Endothelial cell of umbilical vein (primary cell): ENCODE results near the gene STX8. TPM values are rescaled to one million over a fixed set of nuclear protein-coding genes. Genes with fewer than 3 reads are reported as not detected.

Experiments
- BruUV-seq: library from RNA; stranded (reverse); fragments of 400-500 nt; replicated peaks from 2 replicates; lab custom pipeline; 2021; lab: Mats Ljungman, UMichigan
- CTCF ChIA-PET: fragments of 300-600, 350-600 bp; sonication (Branson Sonifier 250); formaldehyde crosslinking; loops from one replicate; lab custom pipeline; 2021; ENCODE audit warnings: antibody characterized with exemption, inconsistent platforms; lab: Charles Lee
- POLR2A ChIA-PET: fragments of 300-600, 350-600 bp; sonication (Branson Sonifier 250); formaldehyde crosslinking; loops from one replicate; lab custom pipeline; 2021; ENCODE audit warnings: antibody characterized with exemption, inconsistent platforms; lab: Charles Lee
- DNase-seq: peaks from one replicate; pipeline ENCODE4 v3.0.0-alpha.2; 2011; ENCODE audit warnings: low read depth, low spot score
- FAIRE-seq: peaks from 2 replicates; lab custom pipeline; 2011; peaks lifted over from hg19 to GRCh38; lab: Jason Lieb, UNC
- H2AFZ ChIP-seq: 2 replicates; pipeline ENCODE4 v1.6.0; 2012; ENCODE audit warnings: low read depth, low read length, control low read depth, inconsistent platforms
- H3K27ac ChIP-seq: 2 replicates; pipeline ENCODE4 v1.5.1; 2011; ENCODE audit warnings: low read depth, mild to moderate bottlenecking, control low read depth, low read length, moderate library complexity; ENCODE audit not compliant: insufficient read depth
- H3K27me3 ChIP-seq, 2 experiments: 2 replicates each; pipeline versions ENCODE4 v1.6.0 to v1.6.1; 2011; ENCODE audit warnings: low read length in 2 of 2, mixed read lengths in 1 of 2; ENCODE audit not compliant: control insufficient read depth in 2 of 2, insufficient read depth in 2 of 2
- H3K36me3 ChIP-seq, 2 experiments: 2 replicates in 1 of 2; 3 replicates in 1 of 2; pipeline ENCODE4 v1.5.1; 2011; ENCODE audit warnings: low read length in 2 of 2, mild to moderate bottlenecking in 1 of 2, moderate library complexity in 1 of 2; ENCODE audit not compliant: control insufficient read depth in 2 of 2, insufficient read depth in 2 of 2; ENCODE audit errors: extremely low read depth in 1 of 2
- H3K4me1 ChIP-seq: 3 replicates; pipeline ENCODE4 v1.5.1; 2011; ENCODE audit warnings: mild to moderate bottlenecking, low read length; ENCODE audit not compliant: control insufficient read depth, insufficient read depth; ENCODE audit errors: extremely low read depth
- H3K4me2 ChIP-seq: 2 replicates; pipeline ENCODE4 v1.6.1; 2011; ENCODE audit warnings: low read length, control low read depth, mixed read lengths; ENCODE audit not compliant: insufficient read depth
- H3K4me3 ChIP-seq, 3 experiments: fragments of 200-600 bp in 1 of 3; sonication (generic), shearing (Covaris generic) in 1 of 3; replicated peaks in 1 of 3; 2 replicates each; pipeline ENCODE4 v1.5.1; 2011 to 2016; ENCODE audit warnings: control low read depth in 3 of 3, low read length in 3 of 3, mild to moderate bottlenecking in 2 of 3, inconsistent platforms in 1 of 3, low read depth in 1 of 3, moderate library complexity in 1 of 3; ENCODE audit not compliant: insufficient read depth in 1 of 3
- H3K79me2 ChIP-seq: 2 replicates; pipeline ENCODE4 v1.6.0; 2012; ENCODE audit warnings: low read length, inconsistent platforms; ENCODE audit not compliant: control insufficient read depth, insufficient read depth
- H3K9ac ChIP-seq: replicated peaks from 2 replicates; pipeline ENCODE3; 2011; ENCODE audit warnings: low read length, control low read depth; ENCODE audit not compliant: insufficient read depth; ENCODE audit errors: extremely low read depth
- H3K9me1 ChIP-seq: replicated peaks from 3 replicates; pipeline ENCODE4 v1.6.0; 2011; ENCODE audit warnings: mild to moderate bottlenecking, low read length; ENCODE audit not compliant: control insufficient read depth, insufficient read depth; ENCODE audit errors: extremely low read depth
- H3K9me3 ChIP-seq: replicated peaks from 2 replicates; pipeline ENCODE4 v1.5.1; 2012; ENCODE audit warnings: low read length, inconsistent platforms; ENCODE audit not compliant: control insufficient read depth, insufficient read depth
- H4K20me1 ChIP-seq: replicated peaks from 2 replicates; pipeline ENCODE3; 2011; ENCODE audit warnings: mild to moderate bottlenecking, low read length; ENCODE audit not compliant: control insufficient read depth, insufficient read depth; ENCODE audit errors: extremely low read depth
- CTCF ChIP-seq, 2 donors: IDR thresholded peaks; 1 replicate in 1 of 2; 2 replicates in 1 of 2; pipeline ENCODE4 v1.5.1; 2011; ENCODE audit warnings: low read length in 2 of 2, mild to moderate bottlenecking in 2 of 2, moderate library complexity in 2 of 2, control low read depth in 1 of 2, inconsistent platforms in 1 of 2, low read depth in 1 of 2; ENCODE audit not compliant: insufficient read depth in 1 of 2; ENCODE audit errors: extremely low read depth in 1 of 2
- EZH2 ChIP-seq: IDR thresholded peaks from 2 replicates; pipeline ENCODE4 v1.6.1; 2012; ENCODE audit warnings: borderline replicate concordance, low read depth, mild to moderate bottlenecking, moderate library complexity, low read length, inconsistent platforms; ENCODE audit not compliant: severe bottlenecking
- FOS ChIP-seq: IDR thresholded peaks from 2 replicates; pipeline ENCODE4 v1.6.1; 2011; ENCODE audit warnings: mild to moderate bottlenecking, low read length, moderate library complexity, borderline replicate concordance; ENCODE audit not compliant: insufficient read depth
- GATA2 ChIP-seq: IDR thresholded peaks from 2 replicates; pipeline ENCODE4 v1.7.0; 2011; ENCODE audit warnings: low read depth, mild to moderate bottlenecking, moderate library complexity, mixed read lengths, low read length; ENCODE audit not compliant: insufficient read length, insufficient read depth
- JUN ChIP-seq: IDR thresholded peaks from 2 replicates; pipeline ENCODE4 v1.6.1; 2011; ENCODE audit warnings: borderline replicate concordance, low read depth; ENCODE audit not compliant: insufficient read length, insufficient read depth
- MAX ChIP-seq: IDR thresholded peaks from 2 replicates; pipeline ENCODE4 v1.6.1; 2011; ENCODE audit not compliant: insufficient read depth, insufficient read length
- MYC ChIP-seq: IDR thresholded peaks from one replicate; pipeline ENCODE4 v1.6.1; 2011; ENCODE audit warnings: mild to moderate bottlenecking, low read depth, low read length
- POLR2A ChIP-seq: IDR thresholded peaks from 2 replicates; pipeline ENCODE4 v1.6.1; 2012; ENCODE audit warnings: low read depth, mild to moderate bottlenecking, control low read depth, low read length
- POLR2AphosphoS5 ChIP-seq: IDR thresholded peaks from 2 replicates; pipeline ENCODE4 v1.6.1; 2012; ENCODE audit warnings: low read depth, mild to moderate bottlenecking, control low read depth, low read length, moderate library complexity; ENCODE audit not compliant: insufficient read depth
- dilution Hi-C: fragments of 300-500 bp; cut with MboI; formaldehyde crosslinking; loops from one replicate; pipeline ENCODE4 v1.15.0; 2019; ENCODE audit warnings: low sequenced_read_pairs; ENCODE audit not compliant: extremely low pct_ligation_motif_present
- intact Hi-C: fragments of 100-400 bp; cut with micrococcal nuclease; formaldehyde crosslinking; loops from one replicate; pipeline ENCODE4 v1.10.0; 2022
- polyA plus RNA-seq, 4 experiments: library from polyadenylated mRNA; depleted of rRNA in 3 of 4; stranded (reverse) in 3 of 4; unstranded in 1 of 4; fragments of >200 nt; gene quantifications; 2 replicates each; pipeline versions ENCODE4 v1.2.1 to v1.2.3, GENCODE V29; 2011 to 2012; ENCODE audit warnings: missing spikeins in 1 of 4
- total RNA-seq: library from RNA; stranded (reverse); gene quantifications from 2 replicates; pipeline ENCODE4 v1.2.3, GENCODE V29; 2021

STX8 gene
- total and polyA plus RNA-seq, 2 donors (not counting 3 experiments of a cell fraction or from before 2014, with no cell fraction given) = 25.9 to 67.3 TPM

GRCh38 chr17:9557161-9557755 is 18.4 kb downstream of the STX8 start:
- ChIA-PET CTCF (interaction anchor here (0.5 to 3.8 kb wide), 3 partner anchors 20 to 562 kb away, joined by 3 to 24 read pairs (median 5); no protein-coding TSS in a partner anchor), POLR2A (no interaction called here)
- H3K36me3 ChIP-seq = no peaks in the 10 kb centered on the region
- DNase-seq (no peak), FAIRE-seq (no peak)
- H4K20me1 ChIP-seq = no peaks in the 10 kb centered on the region
- no peak overlapping the region for H3K4me3 ChIP-seq
- H3K4me2 ChIP-seq = no peak overlapping the region
- H3K79me2 ChIP-seq = no peaks in the 10 kb centered on the region
- no TSS peak for BruUV-seq
- H3K9ac ChIP-seq = no peak overlapping the region
- H3K9me1 ChIP-seq = no peaks in the 10 kb centered on the region
- no peaks in the 10 kb centered on the region for H3K4me1 ChIP-seq
- intact Hi-C loops (loop anchor here (10.0 kb wide), 1 partner anchor 562 kb away; no protein-coding TSS in a partner anchor), dilution Hi-C loops (no loop called here)
- H3K27ac ChIP-seq = no peak overlapping the region
- no peaks in the 10 kb centered on the region for H3K9me3 ChIP-seq
- H2AFZ ChIP-seq = no peak overlapping the region
- no peaks in the 10 kb centered on the region for H3K27me3 ChIP-seq
- TF ChIP-seq FOS (no peak), MYC (no peak), POLR2A (no peak), POLR2AphosphoS5 (no peak), GATA2 (no peak), JUN (no peak), MAX (no peak), CTCF (IDR thresholded peaks at IDR 0.05; ENCODE audit: extremely low read depth in 1 of 2, insufficient read depth in 1 of 2, low read depth in 1 of 2, low read length in 2 of 2) (no peak), EZH2 (no peak)
